Thoracic aorta (tissue), 2 donors: Measurements from ENCODE around the gene KIFAP3. TPM values are rescaled to one million over a fixed set of nuclear protein-coding genes. Genes with fewer than 3 reads are reported as not detected.
"Not testable (repeated sequence)": the region's sequence is repeated elsewhere in the genome, so short reads cannot be mapped to it uniquely, and the experiment has no call there.

Source experiments
- ATAC-seq: fragments of 150-250 bp; one replicate; pipeline ENCODE4 v1.8.0; 2017; ENCODE audit warnings: low read depth; ENCODE audit not compliant: insufficient number of reproducible peaks, low FRiP score
- DNase-seq: peaks from one replicate; pipeline ENCODE4 v3.0.0-alpha.2; 2020; ENCODE audit warnings: low spot score
- H3K27ac ChIP-seq, 2 donors: fragments of 200-600 bp; sonication (generic); 1 replicate in 1 of 2; 2 replicates in 1 of 2; pipeline ENCODE4 v1.5.1; 2016; ENCODE audit warnings: mild to moderate bottlenecking in 2 of 2, moderate library complexity in 2 of 2
- H3K27me3 ChIP-seq: fragments of 200-600 bp; sonication (generic); replicated peaks from 2 replicates; pipeline ENCODE4 v1.6.0; 2016; ENCODE audit warnings: mild to moderate bottlenecking; ENCODE audit not compliant: insufficient read depth
- H3K36me3 ChIP-seq: fragments of 200-600 bp; sonication (generic); one replicate; pipeline ENCODE4 v1.5.1; 2016
- H3K4me1 ChIP-seq, 2 donors: fragments of 200-600 bp; sonication (generic); 1 replicate in 1 of 2; 2 replicates in 1 of 2; pipeline versions ENCODE4 v1.5.1 to v1.6.0; 2016; ENCODE audit warnings: low read depth in 2 of 2, mild to moderate bottlenecking in 1 of 2; ENCODE audit not compliant: control insufficient read depth in 1 of 2
- H3K4me3 ChIP-seq: fragments of 200-600 bp; sonication (generic); 2 replicates; pipeline ENCODE4 v1.5.1; 2016; ENCODE audit warnings: mild to moderate bottlenecking
- H3K9me3 ChIP-seq: fragments of 200-600 bp; sonication (generic); 2 replicates; pipeline ENCODE4 v1.5.1; 2016
- total RNA-seq, 2 donors: library from RNA; depleted of rRNA; stranded (reverse); fragments of >200 nt; gene quantifications; one replicate each; pipeline versions ENCODE4 v1.1.0 to v1.2.3, GENCODE V29; 2016
- TF ChIP-seq, protein P1 (sequence below): fragments of 200-600 bp; sonication (generic); IDR thresholded peaks from one replicate; pipeline ENCODE4 v1.5.1; 2019; ENCODE audit warnings: antibody characterized with exemption

The KIFAP3 gene
- total RNA-seq, 2 donors from 2014 or later: 23.6 to 43.8 TPM

DNA sequence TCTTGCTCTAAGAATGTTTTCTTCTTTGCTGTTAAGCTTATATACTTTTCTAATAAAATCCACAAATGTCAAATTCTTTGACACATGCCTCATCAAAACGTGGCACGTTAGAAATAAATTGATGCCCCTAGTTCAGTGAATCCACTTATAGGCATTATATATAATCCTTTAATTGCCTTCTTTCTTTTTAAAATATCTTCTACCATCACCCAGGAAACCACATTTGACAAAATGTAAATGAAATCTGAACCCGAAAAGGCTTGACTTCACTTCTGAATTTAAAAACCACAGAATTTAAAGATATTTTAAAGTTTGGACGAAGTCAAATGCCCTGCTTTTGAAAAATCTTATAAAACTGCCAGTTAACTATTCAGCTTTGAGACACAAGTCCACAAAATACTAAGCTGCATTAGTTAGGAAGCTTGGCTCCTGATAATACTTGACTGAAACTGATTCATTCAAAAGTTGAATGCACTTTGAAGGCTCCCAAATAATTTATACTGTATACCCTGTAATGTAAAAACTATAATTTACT is 22.4 kb upstream of the KIFAP3 start:
- Histone ChIP-seq H3K36me3 (no peaks in the 10 kb centered on the region), H3K4me3 (no peak overlapping the region), H3K27ac (no peak overlapping the region), H3K4me1 (no peaks in the 10 kb centered on the region), H3K9me3 (no peaks in the 10 kb centered on the region), H3K27me3 (no peaks in the 10 kb centered on the region)
- TF ChIP-seq, protein P1, sequence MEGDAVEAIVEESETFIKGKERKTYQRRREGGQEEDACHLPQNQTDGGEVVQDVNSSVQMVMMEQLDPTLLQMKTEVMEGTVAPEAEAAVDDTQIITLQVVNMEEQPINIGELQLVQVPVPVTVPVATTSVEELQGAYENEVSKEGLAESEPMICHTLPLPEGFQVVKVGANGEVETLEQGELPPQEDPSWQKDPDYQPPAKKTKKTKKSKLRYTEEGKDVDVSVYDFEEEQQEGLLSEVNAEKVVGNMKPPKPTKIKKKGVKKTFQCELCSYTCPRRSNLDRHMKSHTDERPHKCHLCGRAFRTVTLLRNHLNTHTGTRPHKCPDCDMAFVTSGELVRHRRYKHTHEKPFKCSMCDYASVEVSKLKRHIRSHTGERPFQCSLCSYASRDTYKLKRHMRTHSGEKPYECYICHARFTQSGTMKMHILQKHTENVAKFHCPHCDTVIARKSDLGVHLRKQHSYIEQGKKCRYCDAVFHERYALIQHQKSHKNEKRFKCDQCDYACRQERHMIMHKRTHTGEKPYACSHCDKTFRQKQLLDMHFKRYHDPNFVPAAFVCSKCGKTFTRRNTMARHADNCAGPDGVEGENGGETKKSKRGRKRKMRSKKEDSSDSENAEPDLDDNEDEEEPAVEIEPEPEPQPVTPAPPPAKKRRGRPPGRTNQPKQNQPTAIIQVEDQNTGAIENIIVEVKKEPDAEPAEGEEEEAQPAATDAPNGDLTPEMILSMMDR: no peak
- ATAC-seq: no peak
- DNase-seq: no peak

DNA sequence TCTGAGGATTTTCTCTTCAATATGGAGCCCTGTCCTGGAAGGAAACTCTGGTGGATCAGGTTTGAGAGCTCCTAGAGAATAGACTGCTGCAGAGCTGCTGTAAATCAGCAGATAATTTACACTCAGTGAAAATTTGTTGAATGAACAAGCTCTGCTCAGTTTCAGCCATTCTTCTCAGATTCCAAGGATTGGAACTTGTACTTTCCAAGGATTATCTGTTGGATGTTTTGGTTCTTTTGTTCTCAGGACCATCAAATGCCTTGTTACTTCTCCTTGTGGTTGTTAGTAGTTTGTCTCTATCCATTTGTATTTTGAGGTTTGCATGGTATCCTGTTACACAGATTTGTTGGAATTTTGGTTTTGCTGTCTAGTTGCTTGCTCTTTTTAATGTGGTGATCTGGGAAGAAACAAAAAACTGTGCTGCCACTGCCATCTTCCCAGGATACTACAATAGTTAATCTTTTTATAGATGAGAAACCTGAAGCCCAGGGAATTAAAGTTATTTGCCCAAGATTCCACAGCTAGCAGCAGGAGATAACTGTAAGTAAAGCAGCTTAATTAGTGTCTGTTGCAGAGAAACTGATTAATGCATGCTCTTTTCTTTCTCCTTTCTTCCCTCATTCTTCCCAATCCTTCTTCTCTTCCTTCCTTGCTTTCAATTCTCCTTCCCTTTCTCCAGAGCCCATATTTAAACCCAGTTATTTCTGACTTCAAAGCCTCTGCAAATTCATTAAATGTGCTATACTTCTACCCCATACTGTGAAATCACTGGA is 21.7 kb upstream of the KIFAP3 start:
- DNase-seq (no peak), ATAC-seq (no peak)
- H3K27ac ChIP-seq: no peak overlapping the region
- H3K36me3 ChIP-seq: no peaks in the 10 kb centered on the region
- H3K4me3 ChIP-seq: no peak overlapping the region
- no peaks in the 10 kb centered on the region for H3K4me1 ChIP-seq
- no peaks in the 10 kb centered on the region for H3K27me3 ChIP-seq
- H3K9me3 ChIP-seq: no peaks in the 10 kb centered on the region
- TF ChIP-seq, protein P1: no peak

DNA sequence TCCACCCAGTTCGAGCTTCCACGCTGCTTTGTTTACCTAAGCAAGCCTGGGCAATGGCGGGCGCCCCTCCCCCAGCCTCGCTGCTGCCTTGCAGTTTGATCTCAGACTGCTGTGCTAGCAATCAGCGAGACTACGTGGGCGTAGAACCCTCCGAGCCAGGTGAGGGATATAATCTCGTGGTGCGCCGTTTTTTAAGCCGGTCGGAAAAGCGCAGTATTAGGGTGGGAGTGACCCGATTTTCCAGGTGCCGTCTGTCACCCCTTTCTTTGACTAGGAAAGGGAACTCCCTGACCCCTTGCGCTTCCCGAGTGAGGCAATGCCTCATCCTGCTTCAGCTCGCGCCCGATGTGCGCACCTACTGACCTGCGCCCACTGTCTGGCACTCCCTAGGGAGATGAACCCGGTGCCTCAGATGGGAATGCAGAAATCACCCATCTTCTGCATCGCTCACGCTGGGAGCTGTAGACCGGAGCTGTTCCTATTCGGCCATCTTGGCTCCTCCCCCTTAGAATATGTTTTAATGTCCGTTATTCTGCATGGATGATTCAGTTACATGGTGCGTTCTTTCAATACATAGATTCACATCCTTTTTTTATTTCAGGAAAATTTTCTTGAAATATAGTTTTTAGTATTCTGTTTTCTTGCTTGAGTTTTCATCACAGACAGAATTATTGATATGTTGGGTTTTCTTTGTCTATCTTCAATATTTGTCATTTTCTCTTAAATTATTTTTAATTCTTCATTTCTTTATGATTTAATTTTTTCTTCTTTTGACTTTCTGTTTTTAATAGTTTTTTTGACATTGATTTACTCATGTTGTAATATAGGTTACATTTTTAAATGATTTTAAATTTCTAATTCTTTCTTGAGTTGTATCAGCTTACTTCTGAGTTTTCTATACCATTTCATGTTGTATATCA is 20.5 kb upstream of the KIFAP3 start:
- H3K4me1 ChIP-seq, H3K36me3 ChIP-seq, H3K4me3 ChIP-seq, DNase-seq, H3K27me3 ChIP-seq, H3K27ac ChIP-seq, ATAC-seq, H3K9me3 ChIP-seq: not testable (repeated sequence)

DNA sequence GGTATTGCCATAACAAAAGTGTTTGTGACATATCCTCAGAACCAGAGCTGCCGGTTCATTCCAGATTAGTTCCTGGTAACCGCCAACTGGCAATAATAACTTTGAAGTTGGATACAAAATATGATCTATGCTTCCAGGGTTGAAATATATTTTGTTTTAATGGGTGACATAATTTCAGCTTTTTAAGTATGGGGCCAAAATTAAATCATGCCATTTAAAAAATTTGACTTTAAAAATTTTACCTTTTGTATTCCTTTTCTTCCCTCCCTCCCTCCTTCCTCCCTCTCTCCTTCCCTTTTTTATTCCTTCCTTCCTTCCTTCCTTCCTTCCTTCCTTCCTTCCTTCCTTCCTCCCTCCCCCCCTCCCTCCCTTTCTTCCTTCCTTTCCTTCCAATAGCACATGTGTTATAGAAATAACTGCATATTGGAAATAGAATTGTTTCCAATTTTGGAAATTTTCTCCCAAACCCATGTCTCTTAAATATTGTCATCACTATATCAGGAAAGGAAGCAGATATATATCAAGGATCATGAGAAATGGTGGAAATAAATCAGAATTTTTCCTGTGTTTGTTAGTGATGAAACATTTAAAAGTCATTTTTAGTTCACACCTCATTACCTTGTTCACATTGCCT is 12.0 kb upstream of the KIFAP3 start:
- no peaks in the 10 kb centered on the region for H3K4me1 ChIP-seq
- H3K9me3 ChIP-seq: no peaks in the 10 kb centered on the region
- TF ChIP-seq, protein P1: no peak
- no peaks in the 10 kb centered on the region for H3K36me3 ChIP-seq
- no peaks in the 10 kb centered on the region for H3K27me3 ChIP-seq
- H3K27ac ChIP-seq: no peak overlapping the region
- H3K4me3 ChIP-seq: no peak overlapping the region
- ATAC-seq (no peak), DNase-seq (no peak)

DNA sequence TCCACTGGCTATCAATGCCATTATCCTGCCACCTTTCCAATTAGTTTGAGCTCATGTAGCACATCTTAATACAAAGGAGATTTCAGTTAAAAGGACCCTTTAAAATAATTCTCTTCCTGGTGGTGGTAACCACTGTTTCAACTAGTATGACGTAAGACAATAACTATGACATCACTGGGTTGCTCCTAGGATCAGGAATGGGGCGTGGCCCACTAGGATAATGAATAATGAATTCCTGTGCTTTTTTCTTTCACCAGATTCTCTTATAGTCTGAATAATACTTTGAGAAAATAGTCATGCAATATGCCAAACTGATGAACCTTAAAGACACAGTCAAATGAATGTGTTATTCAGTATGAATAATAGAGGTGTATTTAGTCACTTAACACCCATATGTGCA is 10.6 kb upstream of the KIFAP3 start:
- ATAC-seq: no peak
- Histone ChIP-seq H3K27ac (no peak overlapping the region), H3K4me1 (no peaks in the 10 kb centered on the region), H3K9me3 (no peaks in the 10 kb centered on the region), H3K27me3 (no peaks in the 10 kb centered on the region), H3K4me3 (no peak overlapping the region), H3K36me3 (no peaks in the 10 kb centered on the region)
- no peak for DNase-seq
- TF ChIP-seq, protein P1: no peak
